HG03025 (cell line): ENCODE results near the gene FGR.

Experiments used
- ATAC-seq: cut with Tn5 transposase; IDR thresholded peaks from one replicate; pipeline ENCODE4 v1.9.1; 2021; ENCODE audit warnings: mild to moderate bottlenecking, moderate library complexity; ENCODE audit not compliant: unreplicated experiment, low FRiP score

FGR gene

GRCh38 chr1:27570784-27571183 lies 64.2 kb downstream of the FGR start:
- no peak for ATAC-seq

GRCh38 chr1:27570356-27570755 lies 64.6 kb downstream of the FGR start:
- ATAC-seq, result no peak

- ATAC-seq, result no peak
Measured at GRCh38 chr1:27569506-27570291, 65.3 kb downstream of the FGR start.

- no peak for ATAC-seq
Measured at GRCh38 chr1:27569088-27569460, 65.9 kb downstream of the FGR start.

- peak; percentile 84 for ATAC-seq
Measured at GRCh38 chr1:27568300-27569087, 66.5 kb downstream of the FGR start.

- ATAC-seq, result no peak
Measured at GRCh38 chr1:27567971-27568299, 67.0 kb downstream of the FGR start.

- no peak for ATAC-seq
Measured at GRCh38 chr1:27567146-27567526, 67.8 kb downstream of the FGR start.

GRCh38 chr1:27566462-27567145 lies 68.4 kb downstream of the FGR start:
- no peak for ATAC-seq

GRCh38 chr1:27564710-27565649 lies 70.0 kb downstream of the FGR start:
- no peak for ATAC-seq

GRCh38 chr1:27563591-27564471 lies 71.2 kb downstream of the FGR start:
- ATAC-seq, result no peak

GRCh38 chr1:27563341-27563590 lies 71.7 kb downstream of the FGR start:
- no peak for ATAC-seq

- ATAC-seq, result no peak
Measured at GRCh38 chr1:27562534-27563340, 72.2 kb downstream of the FGR start.
